WTC11 (cell line): ENCODE data around the gene RWDD4. TPM values are rescaled to one million over a fixed set of nuclear protein-coding genes. Genes with fewer than 3 reads are reported as not detected.
A peak's percentile ranks its signal among the peaks of the same experiment; 100 is the strongest.

ENCODE experiments used
- ATAC-seq: fragments of 200-7000 bp; cut with Tn5 transposase; 2 replicates; pipeline ENCODE4 v1.10.0; 2021; ENCODE audit warnings: mild to moderate bottlenecking, moderate library complexity
- CTCF ChIA-PET: fragments of 300-600 bp; sonication (Branson Sonifier 250); formaldehyde crosslinking; loops from one replicate; lab custom pipeline; 2021; ENCODE audit warnings: antibody characterized with exemption; lab: Charles Lee
- POLR2A ChIA-PET: fragments of 350-600 bp; sonication (Branson Sonifier 250); formaldehyde crosslinking; loops from one replicate; lab custom pipeline; 2021; ENCODE audit warnings: antibody characterized with exemption; lab: Charles Lee
- DNase-seq: peaks from one replicate; pipeline ENCODE4 v3.0.0; 2021; ENCODE audit warnings: low spot score
- H3K27ac Mint-ChIP-seq: 2 replicates; pipeline ENCODE4 v1.8.0; 2021; ENCODE audit warnings: mixed read lengths
- H3K27me3 Mint-ChIP-seq: 2 replicates; pipeline ENCODE4 v1.8.0; 2021; ENCODE audit warnings: low read depth, mild to moderate bottlenecking, moderate library complexity, mixed read lengths
- H3K36me3 Mint-ChIP-seq: 2 replicates; pipeline ENCODE4 v1.8.0; 2021; ENCODE audit warnings: mixed read lengths
- H3K4me1 Mint-ChIP-seq: 2 replicates; pipeline ENCODE4 v1.8.0; 2022; ENCODE audit warnings: mixed read lengths
- H3K4me3 Mint-ChIP-seq: 2 replicates; pipeline ENCODE4 v1.8.0; 2021; ENCODE audit warnings: mild to moderate bottlenecking, moderate library complexity, mixed read lengths
- H3K9me3 Mint-ChIP-seq: 2 replicates; pipeline ENCODE4 v1.8.0; 2021; ENCODE audit warnings: mixed read lengths
- AR ChIP-seq: fragments of 250-450 bp; sonication (Bioruptor Pico); IDR thresholded peaks from 2 replicates; pipeline ENCODE4 v1.9.0; 2021; ENCODE audit warnings: mild to moderate bottlenecking
- ATF1 ChIP-seq: sonication (generic); formaldehyde crosslinking; IDR thresholded peaks from 2 replicates; pipeline ENCODE4 v1.8.1; 2023; ENCODE audit warnings: mild to moderate bottlenecking, moderate library complexity, missing genetic modification reagents
- CREB1 ChIP-seq: sonication (generic); formaldehyde crosslinking; IDR thresholded peaks from 2 replicates; pipeline ENCODE4 v1.8.0; 2023; ENCODE audit warnings: mild to moderate bottlenecking, missing genetic modification reagents
- E2F4 ChIP-seq: sonication (generic); formaldehyde crosslinking; IDR thresholded peaks from 2 replicates; pipeline ENCODE4 v1.8.1; 2022; ENCODE audit warnings: low read depth, mild to moderate bottlenecking, moderate library complexity, missing genetic modification reagents, borderline replicate concordance
- ELF4 ChIP-seq: sonication (generic); formaldehyde crosslinking; IDR thresholded peaks from 2 replicates; pipeline ENCODE4 v1.8.1; 2022; ENCODE audit warnings: low read depth, mild to moderate bottlenecking, moderate library complexity, missing genetic modification reagents
- FOXP1 ChIP-seq: sonication (generic); formaldehyde crosslinking; IDR thresholded peaks from 2 replicates; pipeline ENCODE4 v1.8.0; 2022; ENCODE audit warnings: missing genetic modification reagents, mild to moderate bottlenecking, moderate library complexity, borderline replicate concordance
- GABPB1 ChIP-seq: sonication (generic); formaldehyde crosslinking; IDR thresholded peaks from 2 replicates; pipeline ENCODE4 v1.8.1; 2023; ENCODE audit warnings: mild to moderate bottlenecking, missing genetic modification reagents
- HMGA2 ChIP-seq: fragments of 250-450 bp; sonication (Bioruptor Pico); IDR thresholded peaks from 2 replicates; pipeline ENCODE4 v1.4.0; 2021; ENCODE audit warnings: mild to moderate bottlenecking, moderate library complexity
- HMGXB4 ChIP-seq: sonication (generic); formaldehyde crosslinking; IDR thresholded peaks from 2 replicates; pipeline ENCODE4 v1.8.1; 2023; ENCODE audit warnings: mild to moderate bottlenecking, moderate library complexity, missing genetic modification reagents
- KAT7 ChIP-seq: sonication (generic); formaldehyde crosslinking; IDR thresholded peaks from 2 replicates; pipeline ENCODE4 v1.8.1; 2023; ENCODE audit warnings: missing genetic modification reagents, mild to moderate bottlenecking, borderline replicate concordance
- MXD4 ChIP-seq: fragments of 250-450 bp; sonication (Bioruptor Pico); IDR thresholded peaks from 2 replicates; pipeline ENCODE4 v1.8.0; 2021; ENCODE audit warnings: mild to moderate bottlenecking, moderate library complexity, borderline replicate concordance
- MYBL2 ChIP-seq: sonication (generic); formaldehyde crosslinking; IDR thresholded peaks from 2 replicates; pipeline ENCODE4 v1.8.1; 2023; ENCODE audit warnings: mild to moderate bottlenecking, moderate library complexity, missing genetic modification reagents
- PREB ChIP-seq: sonication (generic); formaldehyde crosslinking; IDR thresholded peaks from 2 replicates; pipeline ENCODE4 v1.8.1; 2022; ENCODE audit warnings: mild to moderate bottlenecking, missing genetic modification reagents, moderate library complexity, borderline replicate concordance
- SMAD3 ChIP-seq: sonication (generic); formaldehyde crosslinking; IDR thresholded peaks from 2 replicates; pipeline ENCODE4 v1.8.0; 2022; ENCODE audit warnings: missing genetic modification reagents, mild to moderate bottlenecking, borderline replicate concordance
- SMAD4 ChIP-seq: sonication (generic); formaldehyde crosslinking; IDR thresholded peaks from 2 replicates; pipeline ENCODE4 v1.8.0; 2022; ENCODE audit warnings: mild to moderate bottlenecking, missing genetic modification reagents
- ZNF219 ChIP-seq: sonication (generic); formaldehyde crosslinking; IDR thresholded peaks from 2 replicates; pipeline ENCODE4 v1.8.0; 2023; ENCODE audit warnings: missing genetic modification reagents, mild to moderate bottlenecking, borderline replicate concordance
- ZNF232 ChIP-seq: sonication (generic); formaldehyde crosslinking; IDR thresholded peaks from 2 replicates; pipeline ENCODE4 v1.8.0; 2022; ENCODE audit warnings: mild to moderate bottlenecking, missing genetic modification reagents
- ZNF416 ChIP-seq: fragments of 250-450 bp; sonication (Bioruptor Pico); IDR thresholded peaks from 2 replicates; pipeline ENCODE4 v1.9.0; 2021; ENCODE audit warnings: mild to moderate bottlenecking, inconsistent platforms
- ZNF512 ChIP-seq: sonication (generic); formaldehyde crosslinking; IDR thresholded peaks from 2 replicates; pipeline ENCODE4 v1.8.1; 2022; ENCODE audit warnings: missing genetic modification reagents, borderline replicate concordance
- total RNA-seq: library from RNA; stranded (reverse); gene quantifications from 3 replicates; pipeline ENCODE4 v1.2.3, GENCODE V29; 2021
- TF ChIP-seq, protein P1 (sequence below): sonication (generic); formaldehyde crosslinking; IDR thresholded peaks from 2 replicates; pipeline ENCODE4 v1.8.1; 2022; ENCODE audit warnings: low read depth, missing genetic modification reagents, borderline replicate concordance

The RWDD4 gene
- total RNA-seq, 1 experiment from 2014 or later = 17.8 TPM

DNA sequence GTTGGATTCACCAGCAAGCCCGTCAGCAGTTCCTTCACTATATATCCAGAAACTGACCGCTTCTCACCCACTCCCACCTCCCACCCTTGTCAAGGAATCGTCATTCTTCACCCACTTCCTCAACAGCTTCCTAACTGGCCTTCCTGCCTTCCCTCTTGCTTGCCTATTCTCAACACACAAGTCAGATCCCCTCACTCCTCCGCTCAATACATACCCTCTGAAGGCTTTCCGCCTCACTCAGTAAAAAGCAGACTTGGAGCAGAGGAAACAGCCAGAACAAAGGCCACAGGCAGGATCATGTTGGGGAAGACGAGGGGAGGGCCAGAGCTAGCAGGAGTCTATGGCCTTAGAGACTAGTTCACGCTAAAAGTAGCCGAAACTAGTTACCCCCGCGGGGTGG is 23.7 kb downstream of the RWDD4 start:
- ATAC-seq (peak; percentile 87), DNase-seq (peak; percentile 33)
- Mint-ChIP-seq H3K4me3 (no peak overlapping the region), H3K27me3 (no peaks in the 10 kb centered on the region), H3K36me3 (no peaks in the 10 kb centered on the region), H3K4me1 (peaks cover 37% of the 10 kb centered on the region), H3K27ac (peak overlapping the region; percentile 88), H3K9me3 (no peaks in the 10 kb centered on the region)
- POLR2A ChIA-PET = no interaction called here
- TF ChIP-seq FOXP1 (CRISPR knock-in tag) (no peak), KAT7 (CRISPR knock-in tag) (no peak), SMAD4 (CRISPR knock-in tag) (no peak), MYBL2 (CRISPR knock-in tag) (no peak)
- TF ChIP-seq, protein P1, sequence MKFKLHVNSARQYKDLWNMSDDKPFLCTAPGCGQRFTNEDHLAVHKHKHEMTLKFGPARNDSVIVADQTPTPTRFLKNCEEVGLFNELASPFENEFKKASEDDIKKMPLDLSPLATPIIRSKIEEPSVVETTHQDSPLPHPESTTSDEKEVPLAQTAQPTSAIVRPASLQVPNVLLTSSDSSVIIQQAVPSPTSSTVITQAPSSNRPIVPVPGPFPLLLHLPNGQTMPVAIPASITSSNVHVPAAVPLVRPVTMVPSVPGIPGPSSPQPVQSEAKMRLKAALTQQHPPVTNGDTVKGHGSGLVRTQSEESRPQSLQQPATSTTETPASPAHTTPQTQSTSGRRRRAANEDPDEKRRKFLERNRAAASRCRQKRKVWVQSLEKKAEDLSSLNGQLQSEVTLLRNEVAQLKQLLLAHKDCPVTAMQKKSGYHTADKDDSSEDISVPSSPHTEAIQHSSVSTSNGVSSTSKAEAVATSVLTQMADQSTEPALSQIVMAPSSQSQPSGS (CRISPR knock-in tag) = no peak
- CTCF ChIA-PET = interaction anchor here (0.5 kb wide), 1 partner anchor 360 kb away, joined by 3 read pairs; no protein-coding TSS in a partner anchor

DNA sequence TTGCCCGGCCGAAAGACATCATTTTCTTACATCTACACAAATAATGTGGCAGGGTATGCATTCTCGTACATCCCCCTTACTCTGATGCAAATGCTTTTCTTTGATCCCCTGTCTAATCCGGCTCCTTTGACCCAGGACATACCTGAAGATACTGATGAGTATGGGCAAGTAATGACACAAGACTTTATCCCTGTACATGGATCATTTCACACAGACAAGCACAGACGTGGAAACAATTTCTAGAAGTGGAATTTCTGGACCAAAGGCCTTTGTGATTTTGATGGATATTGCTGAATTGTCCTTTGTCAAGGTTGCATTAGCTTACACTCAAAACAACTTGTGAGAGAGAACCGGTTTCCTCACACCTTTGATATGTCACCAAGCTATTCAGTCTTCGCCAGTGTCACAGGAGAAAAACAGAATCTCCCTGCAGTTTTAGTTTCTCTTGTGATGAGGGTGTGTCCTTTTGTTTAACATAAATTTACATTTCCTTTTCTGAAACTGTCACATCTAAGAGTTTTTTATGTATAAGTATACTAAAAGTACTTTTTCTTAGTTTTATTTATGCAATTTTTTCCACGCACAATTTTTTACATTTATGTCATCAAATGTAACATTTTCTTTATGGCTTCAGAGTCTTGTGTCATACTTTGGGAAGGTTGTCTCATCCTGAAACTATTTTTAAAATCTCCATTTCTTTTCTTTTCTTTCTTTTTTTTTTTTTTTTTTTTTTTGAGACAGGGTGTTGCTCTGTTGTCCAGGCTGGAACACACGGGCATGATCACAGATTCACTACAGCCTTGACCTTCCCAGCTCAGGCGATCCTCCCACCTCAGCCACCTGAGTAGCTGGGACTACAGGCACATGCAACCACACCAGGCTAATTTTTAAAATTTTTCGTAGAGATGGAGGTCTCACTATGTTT is 25.2 kb downstream of the RWDD4 start:
- TF ChIP-seq SMAD3 (CRISPR knock-in tag) = no peak
- no peak for TF ChIP-seq HMGA2
- ChIA-PET POLR2A (no interaction called here), CTCF (interaction anchor here (0.6 kb wide), 1 partner anchor 160 kb away, joined by 3 read pairs; no protein-coding TSS in a partner anchor)
- Mint-ChIP-seq H3K4me1 (peaks cover 37% of the 10 kb centered on the region), H3K4me3 (no peak overlapping the region), H3K27me3 (no peaks in the 10 kb centered on the region), H3K9me3 (no peaks in the 10 kb centered on the region), H3K36me3 (no peaks in the 10 kb centered on the region), H3K27ac (peak overlapping the region; percentile 20; the same call in 1 of the 2 replicates)
- DNase-seq (no peak), ATAC-seq (no peak)

DNA sequence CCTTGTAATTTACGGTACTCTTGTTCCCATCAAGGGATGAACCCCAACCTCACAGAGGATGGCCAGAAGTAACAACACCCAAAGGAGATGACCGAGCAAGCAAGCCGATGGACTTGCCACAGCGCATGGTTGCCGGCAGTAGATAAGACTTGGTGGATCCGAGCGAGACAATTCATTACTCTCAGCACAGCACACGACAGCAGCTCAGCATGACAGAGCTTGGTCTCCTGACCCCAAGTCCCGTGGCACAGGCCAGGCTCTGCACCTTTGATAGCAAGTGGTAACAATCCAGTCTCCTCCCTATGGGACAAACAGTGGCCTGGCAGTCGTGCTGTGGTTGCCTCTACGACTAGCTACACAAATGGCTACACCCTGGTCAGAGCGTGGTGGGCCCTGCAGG is 26.3 kb downstream of the RWDD4 start:
- ChIA-PET CTCF (no interaction called here), POLR2A (no interaction called here)
- Mint-ChIP-seq H3K9me3 (no peaks in the 10 kb centered on the region), H3K27me3 (no peaks in the 10 kb centered on the region), H3K4me1 (peaks cover 37% of the 10 kb centered on the region), H3K4me3 (no peak overlapping the region), H3K36me3 (no peaks in the 10 kb centered on the region), H3K27ac (peak overlapping the region; percentile 38; the same call in 1 of the 2 replicates)
- DNase-seq (no peak), ATAC-seq (no peak)
- no peak for TF ChIP-seq ZNF512 (CRISPR knock-in tag)
- TF ChIP-seq GABPB1 (CRISPR knock-in tag) = no peak
- TF ChIP-seq MXD4 (CRISPR knock-in tag) = no peak
- no peak for TF ChIP-seq PREB (CRISPR knock-in tag)
- no peak for TF ChIP-seq HMGXB4
- no peak for TF ChIP-seq ELF4 (CRISPR knock-in tag)
- no peak for TF ChIP-seq ZNF232
- TF ChIP-seq ZNF219 (CRISPR knock-in tag) = no peak
- TF ChIP-seq CREB1 = no peak
- no peak for TF ChIP-seq AR (CRISPR knock-in tag)
- TF ChIP-seq ATF1 (CRISPR knock-in tag) = no peak
- no peak for TF ChIP-seq ZNF416
- no peak for TF ChIP-seq E2F4 (CRISPR knock-in tag)
